ENCODE measurements around the gene TWNK. TPM values are rescaled to one million over a fixed set of nuclear protein-coding genes. Genes with fewer than 3 reads are reported as not detected.

TWNK gene
- total RNA-seq, 4 donors from 2014 or later = 5.0 to 13.9 (median 6.5) TPM

DNA sequence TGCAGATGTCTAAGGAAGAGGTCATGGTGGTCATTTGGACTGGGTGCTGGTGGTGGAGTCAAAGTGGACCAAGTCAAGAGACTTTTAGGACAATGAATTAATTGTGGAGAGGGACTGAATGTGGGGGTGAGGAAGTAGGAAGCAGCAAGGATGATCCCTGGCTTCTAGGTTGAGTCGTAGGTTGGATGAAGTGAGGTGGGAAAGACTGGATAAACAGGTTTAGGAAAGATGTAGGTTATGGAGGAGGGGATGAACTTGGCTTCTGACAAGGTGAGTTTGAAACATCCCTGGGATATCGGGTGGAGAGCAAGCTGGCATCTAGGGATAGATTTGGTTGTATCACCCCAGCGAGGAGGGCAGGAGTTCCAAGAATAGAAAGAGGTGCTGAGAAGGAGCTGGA lies 10.4 kb upstream of the TWNK start:
- H3K27me3 ChIP-seq = no peaks in the 10 kb centered on the region
- intact Hi-C loops (cut with DNase I) = no loop called here
- H3K4me1 ChIP-seq = no peaks in the 10 kb centered on the region
- H3K9me3 ChIP-seq = no peaks in the 10 kb centered on the region
- no peak overlapping the region for H3K27ac ChIP-seq
- H3K4me3 ChIP-seq = no peak overlapping the region
- 54 to 59% methylated on average over 3 of the region's 3 CpGs for WGBS, 2 donors
- peaks cover 0 to 46% (median 6%) of the 10 kb centered on the region in 3 donors for H3K36me3 ChIP-seq
- DNase-seq = no peak
- TF ChIP-seq POLR2A (IDR thresholded peaks at IDR 0.05) = no peak
- TF ChIP-seq, protein P1, sequence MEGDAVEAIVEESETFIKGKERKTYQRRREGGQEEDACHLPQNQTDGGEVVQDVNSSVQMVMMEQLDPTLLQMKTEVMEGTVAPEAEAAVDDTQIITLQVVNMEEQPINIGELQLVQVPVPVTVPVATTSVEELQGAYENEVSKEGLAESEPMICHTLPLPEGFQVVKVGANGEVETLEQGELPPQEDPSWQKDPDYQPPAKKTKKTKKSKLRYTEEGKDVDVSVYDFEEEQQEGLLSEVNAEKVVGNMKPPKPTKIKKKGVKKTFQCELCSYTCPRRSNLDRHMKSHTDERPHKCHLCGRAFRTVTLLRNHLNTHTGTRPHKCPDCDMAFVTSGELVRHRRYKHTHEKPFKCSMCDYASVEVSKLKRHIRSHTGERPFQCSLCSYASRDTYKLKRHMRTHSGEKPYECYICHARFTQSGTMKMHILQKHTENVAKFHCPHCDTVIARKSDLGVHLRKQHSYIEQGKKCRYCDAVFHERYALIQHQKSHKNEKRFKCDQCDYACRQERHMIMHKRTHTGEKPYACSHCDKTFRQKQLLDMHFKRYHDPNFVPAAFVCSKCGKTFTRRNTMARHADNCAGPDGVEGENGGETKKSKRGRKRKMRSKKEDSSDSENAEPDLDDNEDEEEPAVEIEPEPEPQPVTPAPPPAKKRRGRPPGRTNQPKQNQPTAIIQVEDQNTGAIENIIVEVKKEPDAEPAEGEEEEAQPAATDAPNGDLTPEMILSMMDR (IDR thresholded peaks at IDR 0.05) = no peak

DNA sequence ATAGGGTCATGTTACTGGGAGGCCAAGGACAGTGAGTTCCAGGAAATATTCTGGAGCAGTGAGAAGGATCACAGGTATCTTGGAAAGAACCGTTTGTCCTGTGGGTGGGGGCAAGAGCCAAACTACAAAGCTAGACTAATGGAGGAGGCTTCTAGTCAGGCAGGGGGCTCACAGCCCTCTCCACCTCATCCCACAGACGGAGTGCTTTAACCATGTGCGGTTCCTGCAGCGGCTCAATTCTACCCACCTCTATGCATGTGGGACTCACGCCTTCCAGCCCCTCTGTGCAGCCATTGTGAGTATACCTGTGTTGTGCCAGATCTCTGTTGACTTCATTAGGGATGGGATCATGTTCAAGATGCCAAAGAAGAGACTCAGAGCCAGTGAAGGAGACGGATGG lies 9.9 kb upstream of the TWNK start:
- Histone ChIP-seq H3K27ac (no peak overlapping the region), H3K4me3 (no peak overlapping the region), H3K4me1 (no peaks in the 10 kb centered on the region), H3K9me3 (no peaks in the 10 kb centered on the region), H3K36me3 (peaks cover 0 to 51% (median 6%) of the 10 kb centered on the region in 3 donors), H3K27me3 (no peaks in the 10 kb centered on the region)
- intact Hi-C loops (cut with DNase I) = no loop called here
- DNase-seq = no peak
- TF ChIP-seq POLR2A (IDR thresholded peaks at IDR 0.05) = no peak
- TF ChIP-seq, protein P1 (IDR thresholded peaks at IDR 0.05) = no peak
- WGBS, 2 donors = 79 to 85% methylated on average over 6 of the region's 6 CpGs

DNA sequence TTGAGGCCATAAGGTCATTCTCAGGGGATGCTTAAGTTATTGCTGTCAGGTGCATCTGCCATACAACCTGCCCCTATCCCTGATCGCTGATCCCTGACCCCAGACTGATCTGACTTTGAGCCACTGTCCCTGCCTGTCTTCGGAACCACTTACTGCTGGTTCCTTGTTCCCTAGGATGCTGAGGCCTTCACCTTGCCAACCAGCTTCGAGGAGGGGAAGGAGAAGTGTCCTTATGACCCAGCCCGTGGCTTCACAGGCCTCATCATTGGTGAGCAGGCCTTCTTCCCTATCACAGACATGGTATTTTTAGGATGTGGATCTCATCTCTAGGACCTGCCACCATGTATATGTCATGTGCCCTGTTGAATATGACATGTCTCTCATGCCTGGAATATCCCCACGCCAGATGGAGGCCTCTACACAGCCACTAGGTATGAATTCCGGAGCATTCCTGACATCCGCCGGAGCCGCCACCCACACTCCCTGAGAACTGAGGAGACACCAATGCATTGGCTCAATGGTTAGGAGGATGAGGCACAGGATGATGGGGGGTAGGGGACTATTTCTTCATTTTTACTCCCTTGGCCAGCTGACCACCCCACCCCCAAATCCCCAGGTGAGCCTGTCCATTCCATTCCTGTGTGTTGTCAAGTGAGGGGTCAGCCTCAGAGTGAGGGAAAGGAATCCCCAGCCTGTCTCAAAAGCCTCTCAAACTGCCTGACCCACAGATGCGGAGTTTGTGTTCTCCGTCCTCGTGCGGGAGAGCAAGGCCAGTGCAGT lies 9.0 kb upstream of the TWNK start:
- no peak for DNase-seq
- intact Hi-C loops (cut with DNase I) = no loop called here
- Histone ChIP-seq H3K9me3 (no peaks in the 10 kb centered on the region), H3K27me3 (no peaks in the 10 kb centered on the region), H3K4me3 (no peak overlapping the region), H3K4me1 (no peaks in the 10 kb centered on the region), H3K27ac (no peak overlapping the region), H3K36me3 (peaks cover 0 to 60% (median 6%) of the 10 kb centered on the region in 3 donors)
- WGBS, 2 donors = 82 to 88% methylated on average over 11 to 13 of the region's 13 CpGs
- TF ChIP-seq, protein P1 (IDR thresholded peaks at IDR 0.05) = no peak
- no peak for TF ChIP-seq POLR2A (IDR thresholded peaks at IDR 0.05)

DNA sequence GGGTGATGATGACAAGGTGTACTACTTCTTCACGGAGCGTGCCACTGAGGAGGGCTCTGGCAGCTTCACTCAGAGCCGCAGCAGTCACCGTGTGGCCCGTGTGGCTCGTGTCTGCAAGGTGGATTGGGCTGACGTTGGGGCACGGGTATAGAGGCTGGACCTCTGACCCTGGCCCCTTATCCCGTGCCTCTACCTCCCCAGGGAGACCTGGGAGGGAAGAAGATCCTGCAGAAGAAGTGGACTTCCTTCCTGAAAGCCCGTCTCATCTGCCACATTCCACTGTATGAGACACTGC lies 8.5 kb upstream of the TWNK start:
- H3K4me1 ChIP-seq = no peaks in the 10 kb centered on the region
- no peak overlapping the region for H3K4me3 ChIP-seq
- no peaks in the 10 kb centered on the region for H3K27me3 ChIP-seq
- intact Hi-C loops (cut with DNase I) = no loop called here
- TF ChIP-seq, protein P1 (IDR thresholded peaks at IDR 0.05) = no peak
- no peak for TF ChIP-seq POLR2A (IDR thresholded peaks at IDR 0.05)
- WGBS, 2 donors = 67 to 85% methylated on average over 1 to 8 of the region's 10 CpGs
- H3K9me3 ChIP-seq = no peaks in the 10 kb centered on the region
- H3K27ac ChIP-seq = no peak overlapping the region
- DNase-seq = no peak
- H3K36me3 ChIP-seq = peaks cover 5 to 65% (median 6%) of the 10 kb centered on the region in 3 donors

DNA sequence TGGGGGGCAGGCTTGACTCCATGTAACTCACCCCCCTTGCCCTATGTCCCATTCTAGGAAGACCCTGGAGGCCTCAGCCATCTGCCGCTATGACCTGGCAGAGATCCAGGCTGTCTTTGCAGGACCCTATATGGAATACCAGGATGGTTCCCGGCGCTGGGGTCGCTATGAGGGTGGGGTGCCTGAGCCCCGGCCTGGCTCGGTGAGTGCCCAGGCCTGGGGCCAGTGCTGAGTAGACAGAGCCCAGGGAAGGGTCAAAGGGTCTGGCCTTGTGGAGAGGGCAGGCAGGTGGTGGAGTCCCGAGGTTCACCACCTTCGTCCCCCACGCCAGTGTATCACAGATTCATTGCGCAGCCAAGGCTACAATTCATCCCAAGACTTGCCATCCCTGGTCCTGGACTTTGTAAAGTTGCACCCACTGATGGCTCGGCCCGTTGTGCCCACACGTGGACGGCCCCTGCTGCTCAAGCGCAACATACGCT lies 7.5 kb upstream of the TWNK start:
- Histone ChIP-seq H3K4me1 (no peaks in the 10 kb centered on the region), H3K27ac (no peak overlapping the region), H3K27me3 (no peaks in the 10 kb centered on the region), H3K4me3 (no peak overlapping the region), H3K36me3 (peaks cover 5 to 75% (median 6%) of the 10 kb centered on the region in 3 donors), H3K9me3 (no peaks in the 10 kb centered on the region)
- TF ChIP-seq POLR2A (IDR thresholded peaks at IDR 0.05) = no peak
- TF ChIP-seq, protein P1 (IDR thresholded peaks at IDR 0.05) = no peak
- no peak for DNase-seq
- intact Hi-C loops (cut with DNase I) = no loop called here
- 83 to 93% methylated on average over 2 to 3 of the region's 16 CpGs for WGBS, 2 donors
